ENCODE measurements around the gene VANGL2. TPM values are rescaled to one million over a fixed set of nuclear protein-coding genes. Genes with fewer than 3 reads are reported as not detected.
A peak's percentile ranks its signal among the peaks of the same experiment; 100 is the strongest.

The VANGL2 gene
- total and polyA plus RNA-seq, 2 experiments from 2014 or later, result 17.7 to 51.3 TPM

Small RNA genes lying within 50 kb of the gene (small RNA-seq; reads per million reads assigned to genes)
- 1.0 reads per million, percentile 63 among the genes with 10 or more reads in this experiment for gene RNU4-42P (ENCODE audit: low replicate concordance)

Other genes with a start within 250 kb of the VANGL2 start
- 0.23 and 0.63 TPM in 2 replicates for gene ATP1A4, start 249.0 kb upstream of the VANGL2 start, total RNA-seq (2014; rRNA removed; shearing (Covaris generic))
- 0.27 and 0.43 TPM in 2 replicates for gene ATP1A4, start 249.0 kb upstream of the VANGL2 start, polyA plus RNA-seq (2016; fragmentation: Nextera tagmentation; extraction: Ambion mirVana)
- gene CASQ1, start 210.0 kb upstream of the VANGL2 start, total RNA-seq (2014; rRNA removed; shearing (Covaris generic)), result 1.2 and 2.8 TPM in 2 replicates
- gene CASQ1, start 210.0 kb upstream of the VANGL2 start, polyA plus RNA-seq (2016; fragmentation: Nextera tagmentation; extraction: Ambion mirVana), result 1.0 and 1.1 TPM in 2 replicates
- 80.8 and 104 TPM in 2 replicates for gene PEA15, start 195.2 kb upstream of the VANGL2 start, total RNA-seq (2014; rRNA removed; shearing (Covaris generic))
- gene PEA15, start 195.2 kb upstream of the VANGL2 start, polyA plus RNA-seq (2016; fragmentation: Nextera tagmentation; extraction: Ambion mirVana), result 60.3 and 66.6 TPM in 2 replicates
- gene DCAF8, start 138.0 kb upstream of the VANGL2 start, total RNA-seq (2014; rRNA removed; shearing (Covaris generic)), result 84.4 and 104 TPM in 2 replicates
- 44.1 and 55.0 TPM in 2 replicates for gene DCAF8, start 138.0 kb upstream of the VANGL2 start, polyA plus RNA-seq (2016; fragmentation: Nextera tagmentation; extraction: Ambion mirVana)
- 56.7 and 84.9 TPM in 2 replicates for gene PEX19, start 115.4 kb upstream of the VANGL2 start, total RNA-seq (2014; rRNA removed; shearing (Covaris generic))
- 18.4 and 21.8 TPM in 2 replicates for gene PEX19, start 115.4 kb upstream of the VANGL2 start, polyA plus RNA-seq (2016; fragmentation: Nextera tagmentation; extraction: Ambion mirVana)
- 87.1 and 104 TPM in 2 replicates for gene COPA, start 57.3 kb upstream of the VANGL2 start, total RNA-seq (2014; rRNA removed; shearing (Covaris generic))
- 52.1 and 58.2 TPM in 2 replicates for gene COPA, start 57.3 kb upstream of the VANGL2 start, polyA plus RNA-seq (2016; fragmentation: Nextera tagmentation; extraction: Ambion mirVana)
- 45.9 and 47.5 TPM in 2 replicates for gene NCSTN, start 57.2 kb upstream of the VANGL2 start, total RNA-seq (2014; rRNA removed; shearing (Covaris generic))
- 36.0 and 37.4 TPM in 2 replicates for gene NCSTN, start 57.2 kb upstream of the VANGL2 start, polyA plus RNA-seq (2016; fragmentation: Nextera tagmentation; extraction: Ambion mirVana)
- gene NHLH1, start 33.5 kb upstream of the VANGL2 start, total RNA-seq (2014; rRNA removed; shearing (Covaris generic)), result 0.50 and 0.69 TPM in 2 replicates
- gene NHLH1, start 33.5 kb upstream of the VANGL2 start, polyA plus RNA-seq (2016; fragmentation: Nextera tagmentation; extraction: Ambion mirVana), result 0.78 and 0.89 TPM in 2 replicates
- gene SLAMF6, start 122.7 kb downstream of the VANGL2 start, total RNA-seq (2014; rRNA removed; shearing (Covaris generic)), result not detected in 2 replicates
- gene SLAMF6, start 122.7 kb downstream of the VANGL2 start, polyA plus RNA-seq (2016; fragmentation: Nextera tagmentation; extraction: Ambion mirVana), result not detected in 2 replicates
- under 0.01 TPM in 1 of 2 replicates, not detected in the other for gene CD84, start 178.9 kb downstream of the VANGL2 start, total RNA-seq (2014; rRNA removed; shearing (Covaris generic))
- not detected in 2 replicates for gene CD84, start 178.9 kb downstream of the VANGL2 start, polyA plus RNA-seq (2016; fragmentation: Nextera tagmentation; extraction: Ambion mirVana)
- not detected in 2 replicates for gene SLAMF1, start 246.5 kb downstream of the VANGL2 start, total RNA-seq (2014; rRNA removed; shearing (Covaris generic))
- not detected in 2 replicates for gene SLAMF1, start 246.5 kb downstream of the VANGL2 start, polyA plus RNA-seq (2016; fragmentation: Nextera tagmentation; extraction: Ambion mirVana)

Data from GM23338 (cell line).